ENCODE measurements around the gene NSMCE4A. TPM values are rescaled to one million over a fixed set of nuclear protein-coding genes. Genes with fewer than 3 reads are reported as not detected.
"Not testable (repeated sequence)": the region's sequence is repeated elsewhere in the genome, so short reads cannot be mapped to it uniquely, and the experiment has no call there.

The NSMCE4A gene
- total RNA-seq, 4 donors from 2014 or later: 52.7 to 168 (median 66.4) TPM

GRCh38 chr10:121975295-121976086 lies 474 bp upstream of the NSMCE4A start:
- peak overlapping the region; percentile 97 for H3K27ac ChIP-seq
- peak overlapping the region; percentile 84 for H3K4me3 ChIP-seq
- H3K9me3 ChIP-seq: no peaks in the 10 kb centered on the region
- WGBS: 38% methylated on average over 21 of the region's 21 CpGs
- DNase-seq (ENCODE audit: low spot score in 2 of 2): no peak
- TF ChIP-seq EP300 (IDR thresholded peaks at IDR 0.05) (no peak), CTCF (IDR thresholded peaks at IDR 0.05) (peak in 1 of 2 donors; percentile 86), POLR2AphosphoS5 (IDR thresholded peaks at IDR 0.05) (no peak), POLR2A (IDR thresholded peaks at IDR 0.05) (no peak)
- peaks cover 12% of the 10 kb centered on the region for H3K36me3 ChIP-seq
- H3K27me3 ChIP-seq: no peaks in the 10 kb centered on the region
- H3K4me1 ChIP-seq: peaks cover 23% of the 10 kb centered on the region

GRCh38 chr10:121974019-121974534 lies 940 bp downstream of the NSMCE4A start:
- no peaks in the 10 kb centered on the region for H3K27me3 ChIP-seq
- peaks cover 21% of the 10 kb centered on the region for H3K36me3 ChIP-seq
- H3K9me3 ChIP-seq: no peaks in the 10 kb centered on the region
- DNase-seq (ENCODE audit: low spot score in 2 of 2): no peak
- 12% methylated on average over 13 of the region's 21 CpGs for WGBS
- peak overlapping the region; percentile 84 for H3K4me3 ChIP-seq
- no peak for TF ChIP-seq CTCF (IDR thresholded peaks at IDR 0.05)
- TF ChIP-seq POLR2A (IDR thresholded peaks at IDR 0.05): no peak
- TF ChIP-seq POLR2AphosphoS5 (IDR thresholded peaks at IDR 0.05): no peak
- no peak for TF ChIP-seq EP300 (IDR thresholded peaks at IDR 0.05)
- H3K27ac ChIP-seq: peak overlapping the region; percentile 97
- H3K4me1 ChIP-seq: peaks cover 23% of the 10 kb centered on the region

- peaks cover 11% of the 10 kb centered on the region for H3K4me1 ChIP-seq
- WGBS: 88% methylated on average over 8 of the region's 8 CpGs
- not testable (repeated sequence) for H3K27ac ChIP-seq; H3K4me3 ChIP-seq; H3K9me3 ChIP-seq; DNase-seq (ENCODE audit: low spot score in 2 of 2); H3K27me3 ChIP-seq
- H3K36me3 ChIP-seq: peaks cover 69% of the 10 kb centered on the region
Observed at GRCh38 chr10:121969086-121969485, 5.9 kb downstream of the NSMCE4A start.

GRCh38 chr10:121965996-121966395 lies 9.0 kb downstream of the NSMCE4A start:
- Histone ChIP-seq H3K4me3 (no peak overlapping the region), H3K4me1 (no peaks in the 10 kb centered on the region), H3K9me3 (no peaks in the 10 kb centered on the region), H3K27ac (no peak overlapping the region), H3K27me3 (no peaks in the 10 kb centered on the region), H3K36me3 (peaks cover 80% of the 10 kb centered on the region)
- DNase-seq (ENCODE audit: low spot score in 2 of 2): no peak
- WGBS: 88% methylated on average over 3 of the region's 3 CpGs
- TF ChIP-seq POLR2AphosphoS5 (IDR thresholded peaks at IDR 0.05): no peak

GRCh38 chr10:121961456-121961855 lies 13.6 kb downstream of the NSMCE4A start:
- no peak for DNase-seq (ENCODE audit: low spot score in 2 of 2)
- Histone ChIP-seq H3K27me3 (no peaks in the 10 kb centered on the region), H3K4me3 (no peak overlapping the region), H3K4me1 (no peaks in the 10 kb centered on the region), H3K36me3 (peaks cover 64% of the 10 kb centered on the region), H3K27ac (no peak overlapping the region), H3K9me3 (no peaks in the 10 kb centered on the region)
- TF ChIP-seq POLR2A (IDR thresholded peaks at IDR 0.05) (no peak), EP300 (IDR thresholded peaks at IDR 0.05) (no peak), POLR2AphosphoS5 (IDR thresholded peaks at IDR 0.05) (no peak), CTCF (IDR thresholded peaks at IDR 0.05) (no peak)
- WGBS: 90% methylated on average over 2 of the region's 2 CpGs

GRCh38 chr10:121959671-121960070 lies 15.3 kb downstream of the NSMCE4A start:
- no peak overlapping the region for H3K4me3 ChIP-seq
- no peaks in the 10 kb centered on the region for H3K9me3 ChIP-seq
- 90% methylated on average over 3 of the region's 3 CpGs for WGBS
- peaks cover 51% of the 10 kb centered on the region for H3K36me3 ChIP-seq
- TF ChIP-seq EP300 (IDR thresholded peaks at IDR 0.05) (no peak), POLR2AphosphoS5 (IDR thresholded peaks at IDR 0.05) (no peak), POLR2A (IDR thresholded peaks at IDR 0.05) (no peak), CTCF (IDR thresholded peaks at IDR 0.05) (no peak)
- H3K27me3 ChIP-seq: no peaks in the 10 kb centered on the region
- DNase-seq (ENCODE audit: low spot score in 2 of 2): no peak
- no peak overlapping the region for H3K27ac ChIP-seq
- H3K4me1 ChIP-seq: no peaks in the 10 kb centered on the region
